ENCODE measurements around the gene ZZZ3.

GRCh38 chr1:77642196-77642595 is 40.3 kb downstream of the ZZZ3 start:
- TF ChIP-seq CTCF (IDR thresholded peaks at IDR 0.05) (no peak), ZFX (IDR thresholded peaks at IDR 0.05; ENCODE audit: borderline replicate concordance) (no peak)

Measured in 22Rv1 (cell line).